ENCODE data around the gene TOMM5. TPM values are rescaled to one million over a fixed set of nuclear protein-coding genes. Genes with fewer than 3 reads are reported as not detected.

TOMM5 gene
- total RNA-seq, 1 donor from 2014 or later, result 86.5 TPM

Other genes starting within 250 kb of the TOMM5 start
- 178 and 212 TPM in 2 replicates for gene GRHPR, start 169.9 kb downstream of the TOMM5 start, total RNA-seq
- gene ZBTB5, start 127.1 kb downstream of the TOMM5 start, total RNA-seq, result 6.7 and 12.7 TPM in 2 replicates
- 12.3 and 14.8 TPM in 2 replicates for gene POLR1E, start 106.6 kb downstream of the TOMM5 start, total RNA-seq
- 14.1 and 16.0 TPM in 2 replicates for gene FBXO10, start 16.2 kb downstream of the TOMM5 start, total RNA-seq
- not detected in 2 replicates for gene FRMPD1, start 58.4 kb upstream of the TOMM5 start, total RNA-seq
- gene TRMT10B, start 161.2 kb upstream of the TOMM5 start, total RNA-seq, result 4.8 and 8.6 TPM in 2 replicates
- 26.8 and 26.9 TPM in 2 replicates for gene EXOSC3, start 192.5 kb upstream of the TOMM5 start, total RNA-seq
- gene DCAF10, start 208.2 kb upstream of the TOMM5 start, total RNA-seq, result 29.7 and 40.3 TPM in 2 replicates